Activated T-cell treated with anti-CD3 and anti-CD28 coated beads for 1 hour (primary cell): ENCODE results near the gene ARMS2.

Experiments
- DNase-seq: peaks from one replicate; pipeline ENCODE4 v3.0.0-alpha.2; 2020; ENCODE audit warnings: low read depth

ARMS2 gene

GRCh38 chr10:122473116-122473515, 18.7 kb downstream of the ARMS2 start:
- no peak for DNase-seq

- no peak for DNase-seq
Measured at GRCh38 chr10:122474131-122474818, 19.8 kb downstream of the ARMS2 start.

- no peak for DNase-seq
Measured at GRCh38 chr10:122475100-122475499, 20.6 kb downstream of the ARMS2 start.

GRCh38 chr10:122475591-122476332, 21.3 kb downstream of the ARMS2 start:
- DNase-seq, result no peak

- DNase-seq, result no peak
Measured at GRCh38 chr10:122476333-122476695, 21.9 kb downstream of the ARMS2 start.

- no peak for DNase-seq
Measured at GRCh38 chr10:122477436-122477835, 23.0 kb downstream of the ARMS2 start.

- no peak for DNase-seq
Measured at GRCh38 chr10:122478971-122479370, 24.5 kb downstream of the ARMS2 start.

GRCh38 chr10:122480146-122480833, 25.8 kb downstream of the ARMS2 start:
- no peak for DNase-seq

- DNase-seq, result no peak
Measured at GRCh38 chr10:122481296-122482056, 27.0 kb downstream of the ARMS2 start.

GRCh38 chr10:122484276-122485060, 30.0 kb downstream of the ARMS2 start:
- no peak for DNase-seq

- no peak for DNase-seq
Measured at GRCh38 chr10:122485670-122486069, 31.2 kb downstream of the ARMS2 start.

- DNase-seq, result no peak
Measured at GRCh38 chr10:122486406-122487080, 32.1 kb downstream of the ARMS2 start.

- DNase-seq, result no peak
Measured at GRCh38 chr10:122487174-122487765, 32.8 kb downstream of the ARMS2 start.

GRCh38 chr10:122490268-122490667, 35.8 kb downstream of the ARMS2 start:
- DNase-seq, result no peak

- DNase-seq, result no peak
Measured at GRCh38 chr10:122490786-122491680, 36.6 kb downstream of the ARMS2 start.

- DNase-seq, result no peak
Measured at GRCh38 chr10:122492006-122492405, 37.6 kb downstream of the ARMS2 start.

GRCh38 chr10:122492999-122493481, 38.6 kb downstream of the ARMS2 start:
- DNase-seq, result no peak

- no peak for DNase-seq
Measured at GRCh38 chr10:122493761-122494160, 39.3 kb downstream of the ARMS2 start.

GRCh38 chr10:122494173-122494820, 39.8 kb downstream of the ARMS2 start:
- DNase-seq, result no peak
